Brain microvascular endothelial cell (primary cell): ENCODE measurements around the gene EMILIN3.

Experiments used
- DNase-seq: peaks from one replicate; pipeline ENCODE4 v3.0.0-alpha.2; 2020
- H3K27ac ChIP-seq: fragments of 250-450 bp; sonication (Bioruptor Pico); 2 replicates; pipeline ENCODE4 v1.5.1; 2020; ENCODE audit warnings: mild to moderate bottlenecking, moderate library complexity
- H3K27me3 ChIP-seq: fragments of 250-450 bp; sonication (Bioruptor Pico); replicated peaks from 2 replicates; pipeline ENCODE4 v1.5.1; 2020; ENCODE audit warnings: mild to moderate bottlenecking
- H3K36me3 ChIP-seq: fragments of 250-450 bp; sonication (Bioruptor Pico); replicated peaks from 2 replicates; pipeline ENCODE4 v1.5.1; 2020; ENCODE audit warnings: mild to moderate bottlenecking
- H3K4me3 ChIP-seq: 2 replicates; pipeline ENCODE4 v1.5.1; 2011; ENCODE audit warnings: low read depth, mild to moderate bottlenecking, control low read depth, low read length, moderate library complexity
- in situ Hi-C: cut with HindIII; loops from 2 replicates; pipeline ENCODE4 v1.10.0; 2017; ENCODE audit warnings: low sequenced_read_pairs, low pct_ligation_motif_present
- TF ChIP-seq, protein P1 (sequence below): IDR thresholded peaks from 2 replicates; pipeline ENCODE4 v1.5.1; 2011; ENCODE audit warnings: low read depth, mild to moderate bottlenecking, moderate library complexity, low read length, control low read depth, inconsistent platforms; ENCODE audit errors: missing control alignments

EMILIN3 gene

GRCh38 chr20:41376349-41376748 lies 9.7 kb upstream of the EMILIN3 start:
- H3K36me3 ChIP-seq, result no peaks in the 10 kb centered on the region
- no peaks in the 10 kb centered on the region for H3K27me3 ChIP-seq
- no peak overlapping the region for H3K27ac ChIP-seq
- H3K4me3 ChIP-seq, result no peak overlapping the region
- TF ChIP-seq, protein P1, sequence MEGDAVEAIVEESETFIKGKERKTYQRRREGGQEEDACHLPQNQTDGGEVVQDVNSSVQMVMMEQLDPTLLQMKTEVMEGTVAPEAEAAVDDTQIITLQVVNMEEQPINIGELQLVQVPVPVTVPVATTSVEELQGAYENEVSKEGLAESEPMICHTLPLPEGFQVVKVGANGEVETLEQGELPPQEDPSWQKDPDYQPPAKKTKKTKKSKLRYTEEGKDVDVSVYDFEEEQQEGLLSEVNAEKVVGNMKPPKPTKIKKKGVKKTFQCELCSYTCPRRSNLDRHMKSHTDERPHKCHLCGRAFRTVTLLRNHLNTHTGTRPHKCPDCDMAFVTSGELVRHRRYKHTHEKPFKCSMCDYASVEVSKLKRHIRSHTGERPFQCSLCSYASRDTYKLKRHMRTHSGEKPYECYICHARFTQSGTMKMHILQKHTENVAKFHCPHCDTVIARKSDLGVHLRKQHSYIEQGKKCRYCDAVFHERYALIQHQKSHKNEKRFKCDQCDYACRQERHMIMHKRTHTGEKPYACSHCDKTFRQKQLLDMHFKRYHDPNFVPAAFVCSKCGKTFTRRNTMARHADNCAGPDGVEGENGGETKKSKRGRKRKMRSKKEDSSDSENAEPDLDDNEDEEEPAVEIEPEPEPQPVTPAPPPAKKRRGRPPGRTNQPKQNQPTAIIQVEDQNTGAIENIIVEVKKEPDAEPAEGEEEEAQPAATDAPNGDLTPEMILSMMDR, result no peak
- no peak for DNase-seq
- in situ Hi-C loops, result no loop called here

DNA sequence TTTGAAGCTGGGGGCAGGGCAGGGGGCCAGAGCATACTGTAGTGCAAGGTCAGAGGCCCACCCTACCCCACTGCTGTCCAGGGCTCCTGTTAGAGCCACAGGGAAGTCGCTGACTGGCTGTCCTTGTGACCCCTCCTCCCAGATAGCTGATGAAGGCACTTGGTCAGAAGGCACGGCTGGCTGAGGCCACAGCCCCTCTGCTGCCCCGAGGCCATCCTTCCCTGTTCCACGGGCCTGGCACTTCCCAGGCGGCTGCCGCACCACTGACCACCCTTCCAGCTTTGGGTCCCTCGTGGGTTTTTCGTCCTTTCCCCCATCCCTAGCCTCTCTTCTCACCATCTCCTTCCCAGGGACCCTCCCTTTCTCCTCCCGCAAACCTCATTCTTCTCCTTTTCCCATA lies 9.2 kb upstream of the EMILIN3 start:
- H3K36me3 ChIP-seq, result no peaks in the 10 kb centered on the region
- H3K27me3 ChIP-seq, result no peaks in the 10 kb centered on the region
- no peak overlapping the region for H3K27ac ChIP-seq
- H3K4me3 ChIP-seq, result no peak overlapping the region
- DNase-seq, result no peak
- in situ Hi-C loops, result no loop called here
- TF ChIP-seq, protein P1, result no peak

DNA sequence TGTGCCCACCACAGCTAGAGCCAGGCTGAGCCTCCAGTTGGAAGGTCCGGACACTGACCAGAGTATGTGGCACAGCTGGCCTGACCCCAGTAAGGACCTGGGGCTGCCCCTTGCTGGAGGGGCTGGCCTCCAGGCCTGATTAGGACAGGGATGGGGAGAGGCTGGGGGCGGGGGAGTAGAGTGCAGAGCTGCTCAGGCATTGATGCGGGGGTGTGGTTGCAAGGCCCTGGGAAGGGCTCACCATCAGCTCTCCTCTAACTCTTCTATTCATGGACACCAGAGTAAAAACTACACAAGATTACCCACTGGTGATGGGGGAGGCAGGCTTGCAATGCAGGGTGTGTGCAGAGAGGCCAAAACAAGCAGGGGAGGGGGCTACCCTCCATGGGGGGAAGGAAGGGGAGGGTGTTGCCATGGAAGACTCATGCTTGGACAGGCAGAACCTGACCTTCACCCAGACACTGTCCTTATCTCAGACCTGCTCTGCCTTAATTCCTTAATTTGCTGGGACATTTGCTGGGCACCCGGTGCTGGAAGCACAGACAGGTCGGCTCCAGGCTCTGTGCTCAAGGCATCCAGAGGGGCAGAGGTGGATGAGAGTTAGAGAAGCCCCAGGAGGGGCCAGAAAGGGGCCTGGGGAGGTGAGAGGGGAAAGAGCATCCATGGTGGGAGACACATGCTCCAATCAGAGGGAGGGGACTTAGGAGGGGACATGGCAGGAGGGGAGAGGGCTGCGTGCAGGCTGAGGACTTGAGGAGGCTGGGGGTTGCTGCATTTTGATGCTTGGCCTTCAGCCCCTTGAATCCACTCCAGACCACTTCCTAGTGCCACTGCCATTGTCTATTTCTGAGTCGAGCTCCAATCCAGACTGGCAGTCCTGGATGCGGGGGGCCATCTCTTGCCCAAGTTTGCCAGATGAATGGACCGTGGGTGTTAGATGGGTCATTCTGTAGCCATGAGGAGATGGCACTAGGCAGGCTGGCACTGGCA lies 7.6 kb upstream of the EMILIN3 start:
- H3K27me3 ChIP-seq, result no peaks in the 10 kb centered on the region
- TF ChIP-seq, protein P1, result no peak
- H3K36me3 ChIP-seq, result no peaks in the 10 kb centered on the region
- in situ Hi-C loops, result no loop called here
- no peak overlapping the region for H3K4me3 ChIP-seq
- DNase-seq, result no peak
- no peak overlapping the region for H3K27ac ChIP-seq

GRCh38 chr20:41373251-41373783 lies 6.7 kb upstream of the EMILIN3 start:
- in situ Hi-C loops, result no loop called here
- no peak for DNase-seq

GRCh38 chr20:41371371-41371770 lies 4.8 kb upstream of the EMILIN3 start:
- Histone ChIP-seq H3K27ac (no peak overlapping the region), H3K4me3 (no peak overlapping the region), H3K36me3 (no peaks in the 10 kb centered on the region), H3K27me3 (peaks cover 15% of the 10 kb centered on the region)
- in situ Hi-C loops, result no loop called here
- TF ChIP-seq, protein P1, result no peak
- DNase-seq, result no peak

More at GRCh38 chr20:41373251-41373783, 6.7 kb upstream of the EMILIN3 start:
- H3K4me3 ChIP-seq, result no peak overlapping the region
- no peak overlapping the region for H3K27ac ChIP-seq
- no peaks in the 10 kb centered on the region for H3K27me3 ChIP-seq
- TF ChIP-seq, protein P1, result no peak
- H3K36me3 ChIP-seq, result no peaks in the 10 kb centered on the region
